ENCODE data around the gene UNC13B. TPM values are rescaled to one million over a fixed set of nuclear protein-coding genes. Genes with fewer than 3 reads are reported as not detected.

UNC13B gene
- total RNA-seq, 5 donors from 2014 or later (not counting 1 experiment from before 2014, with no cell fraction given): 0.45 to 1.2 (median 0.72) TPM

DNA sequence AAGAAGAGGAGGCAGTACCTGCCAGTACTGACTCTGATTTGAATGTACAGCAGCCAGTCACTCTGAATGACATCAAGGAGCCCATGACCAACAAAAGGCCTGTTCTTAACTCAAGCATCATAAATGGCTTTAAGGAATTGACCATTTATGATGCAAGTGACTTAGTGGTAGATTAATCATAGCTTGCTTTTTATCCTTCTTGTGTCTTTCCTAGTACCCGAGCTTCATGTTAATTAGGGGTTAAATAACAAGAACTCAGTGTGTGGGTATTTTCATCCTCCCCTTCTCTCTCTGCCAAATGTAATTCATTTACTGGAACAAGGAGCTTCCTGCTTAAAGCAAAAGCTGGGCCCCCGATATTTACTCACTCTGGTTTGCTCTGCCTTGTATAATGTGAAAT is 146.5 kb downstream of the UNC13B start:
- H3K27me3 ChIP-seq (replicated peaks in 1 of 2; ENCODE audit: control insufficient read depth in 2 of 2, extremely low read depth in 1 of 2, insufficient read depth in 2 of 2, low read length in 1 of 2): no peaks in the 10 kb centered on the region
- H3K4me3 ChIP-seq (ENCODE audit: control insufficient read depth in 1 of 2, extremely low read depth in 1 of 2, low read length in 1 of 2): no peak overlapping the region
- no CpG with 5 or more reads among the region's 2 CpGs for WGBS (ENCODE audit: insufficient coverage)
- H3K9me3 ChIP-seq: no peaks in the 10 kb centered on the region
- Mint-ChIP-seq H3K9me3 (no peaks in the 10 kb centered on the region), H3K4me3 (no peak overlapping the region), H3K36me3 (no peaks in the 10 kb centered on the region), H3K4me1 (no peaks in the 10 kb centered on the region), H3K27ac (no peak overlapping the region), H3K27me3 (peaks cover 21 to 39% of the 10 kb centered on the region in 2 donors)
- DNase-seq (no peak), ATAC-seq (replicated peaks in 1 of 4) (no peak)
- no peaks in the 10 kb centered on the region for H3K36me3 ChIP-seq (ENCODE audit: control insufficient read depth in 2 of 2, extremely low read depth in 1 of 2, insufficient read depth in 1 of 2, low read length in 1 of 2)
- H3K4me1 ChIP-seq (ENCODE audit: control insufficient read depth in 1 of 2, extremely low read depth in 1 of 2, insufficient read depth in 2 of 2, low read length in 2 of 2): no peaks in the 10 kb centered on the region
- H3K27ac ChIP-seq (ENCODE audit: low read length): no peak overlapping the region
- POLR2A ChIA-PET: no interaction called here
- CTCF ChIA-PET: interaction anchor here in 1 of 2 donors (0.6 kb wide), 1 partner anchor 273 kb away, joined by 4 read pairs; no protein-coding TSS in a partner anchor

DNA sequence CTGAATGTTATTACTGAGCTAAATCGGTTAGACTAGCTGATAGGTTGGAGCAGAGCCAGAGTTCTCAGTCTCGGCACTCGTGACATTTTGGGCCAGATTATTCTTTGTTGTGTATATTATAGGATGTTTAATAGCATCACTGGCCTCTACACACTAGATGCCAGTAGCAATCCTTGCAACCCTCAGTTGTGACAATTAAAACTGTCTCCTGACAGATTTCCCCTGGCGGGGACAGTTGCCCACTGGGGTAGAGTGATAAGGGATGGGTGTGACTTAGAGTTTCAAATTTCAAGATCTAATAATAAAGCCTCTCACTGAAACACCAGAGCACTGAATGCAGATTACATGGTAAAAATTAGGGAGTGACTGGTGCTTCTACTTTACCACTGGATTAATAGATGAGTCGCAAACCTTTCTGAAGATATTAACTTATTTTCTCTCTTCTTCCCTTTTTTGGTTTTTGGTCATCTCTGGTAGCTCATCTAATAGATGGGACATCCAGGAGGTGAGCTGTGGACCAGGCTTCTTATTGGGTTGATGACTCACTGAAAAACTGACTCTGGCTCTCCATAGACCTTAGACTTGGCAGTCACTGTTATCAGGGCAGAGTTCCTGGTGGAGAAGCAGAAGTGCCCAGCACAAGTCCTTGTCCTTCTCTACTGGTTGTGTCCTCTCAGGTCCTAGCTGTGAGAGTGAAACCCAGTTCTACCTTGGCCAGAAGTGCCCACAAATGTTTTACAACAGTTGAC is 150.3 kb downstream of the UNC13B start:
- H3K36me3 Mint-ChIP-seq: no peaks in the 10 kb centered on the region
- no peak for DNase-seq
- H3K4me3 Mint-ChIP-seq: no peak overlapping the region
- no CpG with 5 or more reads among the region's 5 CpGs for WGBS (ENCODE audit: insufficient coverage)
- Histone ChIP-seq H3K9me3 (no peaks in the 10 kb centered on the region), H3K36me3 (ENCODE audit: control insufficient read depth in 2 of 2, extremely low read depth in 1 of 2, insufficient read depth in 1 of 2, low read length in 1 of 2) (no peaks in the 10 kb centered on the region), H3K4me1 (ENCODE audit: control insufficient read depth in 1 of 2, extremely low read depth in 1 of 2, insufficient read depth in 2 of 2, low read length in 2 of 2) (no peaks in the 10 kb centered on the region), H3K27me3 (replicated peaks in 1 of 2; ENCODE audit: control insufficient read depth in 2 of 2, extremely low read depth in 1 of 2, insufficient read depth in 2 of 2, low read length in 1 of 2) (no peaks in the 10 kb centered on the region), H3K4me3 (ENCODE audit: control insufficient read depth in 1 of 2, extremely low read depth in 1 of 2, low read length in 1 of 2) (no peak overlapping the region), H3K27ac (ENCODE audit: low read length) (no peak overlapping the region)
- ATAC-seq (replicated peaks in 1 of 4): no peak
- ChIA-PET POLR2A (interaction anchor here in 1 of 2 donors (0.6 kb wide), 1 partner anchor 15 kb away, joined by 3 read pairs; no protein-coding TSS in a partner anchor), CTCF (no interaction called here)
- no peaks in the 10 kb centered on the region for H3K9me3 Mint-ChIP-seq
- H3K27me3 Mint-ChIP-seq: peaks cover 4 to 6% of the 10 kb centered on the region in 2 donors
- no peak overlapping the region for H3K27ac Mint-ChIP-seq
- no peaks in the 10 kb centered on the region for H3K4me1 Mint-ChIP-seq

DNA sequence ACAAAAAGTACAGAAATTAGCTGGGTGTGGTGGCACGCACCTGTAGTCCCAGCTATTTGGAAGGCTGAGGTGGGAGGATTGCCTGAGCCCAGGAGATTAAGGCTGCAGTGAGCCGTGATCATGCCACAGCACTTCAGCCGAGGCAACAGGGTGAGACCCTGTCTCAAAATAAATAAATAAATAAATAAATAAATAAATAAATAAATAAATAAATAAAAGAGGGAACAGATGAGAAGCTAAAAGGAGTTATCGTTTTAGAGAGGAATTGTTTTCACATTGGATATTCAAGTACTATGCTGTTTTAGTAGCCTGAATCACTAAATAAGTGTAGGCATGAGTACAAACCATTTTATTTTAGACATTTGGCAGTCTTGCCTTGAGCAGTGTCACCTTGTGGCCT is 151.7 kb downstream of the UNC13B start:
- H3K4me3 ChIP-seq (ENCODE audit: control insufficient read depth in 1 of 2, extremely low read depth in 1 of 2, low read length in 1 of 2): no peak overlapping the region
- ChIA-PET CTCF (no interaction called here), POLR2A (no interaction called here)
- Mint-ChIP-seq H3K4me1 (no peaks in the 10 kb centered on the region), H3K36me3 (no peaks in the 10 kb centered on the region), H3K27ac (no peak overlapping the region), H3K4me3 (no peak overlapping the region), H3K9me3 (no peaks in the 10 kb centered on the region), H3K27me3 (peaks cover 0 to 4% of the 10 kb centered on the region in 2 donors)
- no peak for DNase-seq
- no peak for ATAC-seq (replicated peaks in 1 of 4)
- H3K9me3 ChIP-seq: no peaks in the 10 kb centered on the region
- H3K36me3 ChIP-seq (ENCODE audit: control insufficient read depth in 2 of 2, extremely low read depth in 1 of 2, insufficient read depth in 1 of 2, low read length in 1 of 2): no peaks in the 10 kb centered on the region
- H3K27ac ChIP-seq (ENCODE audit: low read length): no peak overlapping the region
- WGBS (ENCODE audit: insufficient coverage): 100% methylated on average over 1 of the region's 4 CpGs
- no peaks in the 10 kb centered on the region for H3K4me1 ChIP-seq (ENCODE audit: control insufficient read depth in 1 of 2, extremely low read depth in 1 of 2, insufficient read depth in 2 of 2, low read length in 2 of 2)
- H3K27me3 ChIP-seq (replicated peaks in 1 of 2; ENCODE audit: control insufficient read depth in 2 of 2, extremely low read depth in 1 of 2, insufficient read depth in 2 of 2, low read length in 1 of 2): no peaks in the 10 kb centered on the region

DNA sequence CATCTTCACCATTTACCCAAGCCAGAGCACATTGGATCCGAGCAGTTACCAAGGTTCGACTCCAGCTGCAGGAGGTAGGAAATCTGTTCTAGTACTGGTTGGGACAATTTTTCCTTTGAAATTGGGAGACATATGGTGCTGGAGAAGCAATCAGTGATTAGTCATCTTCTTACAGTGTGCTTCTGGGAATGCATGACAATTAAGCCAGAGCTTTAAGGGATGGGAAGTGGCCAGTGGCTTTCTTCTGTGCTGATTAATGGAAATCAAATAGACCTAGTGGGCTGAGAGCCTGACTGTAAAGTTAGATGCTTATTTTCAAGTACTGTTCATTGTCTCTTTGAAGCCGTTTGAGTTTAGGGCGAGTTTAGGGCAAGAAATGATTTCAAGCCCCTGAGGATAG is 152.1 kb downstream of the UNC13B start:
- 77% methylated on average over 3 of the region's 4 CpGs for WGBS (ENCODE audit: insufficient coverage)
- POLR2A ChIA-PET: no interaction called here
- no peaks in the 10 kb centered on the region for H3K9me3 ChIP-seq
- H3K27me3 ChIP-seq (replicated peaks in 1 of 2; ENCODE audit: control insufficient read depth in 2 of 2, extremely low read depth in 1 of 2, insufficient read depth in 2 of 2, low read length in 1 of 2): no peaks in the 10 kb centered on the region
- ATAC-seq (replicated peaks in 1 of 4) (no peak), DNase-seq (no peak)
- no peak overlapping the region for H3K27ac ChIP-seq (ENCODE audit: low read length)
- Mint-ChIP-seq H3K9me3 (no peaks in the 10 kb centered on the region), H3K4me1 (no peaks in the 10 kb centered on the region), H3K27me3 (peaks cover 0 to 4% of the 10 kb centered on the region in 2 donors), H3K4me3 (no peak overlapping the region), H3K27ac (no peak overlapping the region), H3K36me3 (no peaks in the 10 kb centered on the region)
- no peaks in the 10 kb centered on the region for H3K36me3 ChIP-seq (ENCODE audit: control insufficient read depth in 2 of 2, extremely low read depth in 1 of 2, insufficient read depth in 1 of 2, low read length in 1 of 2)
- H3K4me1 ChIP-seq (ENCODE audit: control insufficient read depth in 1 of 2, extremely low read depth in 1 of 2, insufficient read depth in 2 of 2, low read length in 2 of 2): no peaks in the 10 kb centered on the region
- CTCF ChIA-PET: no interaction called here
- H3K4me3 ChIP-seq (ENCODE audit: control insufficient read depth in 1 of 2, extremely low read depth in 1 of 2, low read length in 1 of 2): no peak overlapping the region

DNA sequence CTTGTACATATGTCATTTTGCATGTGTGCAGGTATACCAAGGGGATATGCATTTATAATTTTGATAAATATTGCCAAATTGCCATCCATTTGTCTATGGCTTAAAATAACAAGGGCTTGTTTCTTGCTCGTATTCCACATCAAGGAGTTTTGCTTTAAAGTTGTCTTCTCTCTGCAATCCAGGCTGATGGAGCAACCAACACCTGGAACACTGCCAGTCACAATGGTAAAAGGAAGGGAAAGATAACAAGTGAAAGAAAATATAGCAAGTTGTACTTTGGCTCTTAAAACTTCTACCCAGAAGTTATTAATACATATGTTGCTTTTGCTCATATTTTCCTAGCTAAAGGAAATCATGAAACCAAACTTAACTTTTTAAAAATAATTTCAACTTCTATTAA is 156.9 kb downstream of the UNC13B start:
- peaks cover 0 to 2% (median 0%) of the 10 kb centered on the region in 3 donors for H3K4me1 Mint-ChIP-seq
- no peaks in the 10 kb centered on the region for H3K9me3 Mint-ChIP-seq
- WGBS (ENCODE audit: insufficient coverage): no CpG with 5 or more reads among the region's 1 CpG
- peaks cover 0 to 2% of the 10 kb centered on the region in 2 donors for H3K27me3 Mint-ChIP-seq
- no peak overlapping the region for H3K4me3 ChIP-seq (ENCODE audit: control insufficient read depth in 1 of 2, extremely low read depth in 1 of 2, low read length in 1 of 2)
- DNase-seq (no peak), ATAC-seq (replicated peaks in 1 of 4) (no peak)
- H3K27ac Mint-ChIP-seq: no peak overlapping the region
- H3K27ac ChIP-seq (ENCODE audit: low read length): no peak overlapping the region
- no peaks in the 10 kb centered on the region for H3K27me3 ChIP-seq (replicated peaks in 1 of 2; ENCODE audit: control insufficient read depth in 2 of 2, extremely low read depth in 1 of 2, insufficient read depth in 2 of 2, low read length in 1 of 2)
- H3K36me3 Mint-ChIP-seq: no peaks in the 10 kb centered on the region
- ChIA-PET POLR2A (no interaction called here), CTCF (no interaction called here)
- no peaks in the 10 kb centered on the region for H3K9me3 ChIP-seq
- H3K4me3 Mint-ChIP-seq: no peak overlapping the region
- H3K36me3 ChIP-seq (ENCODE audit: control insufficient read depth in 2 of 2, extremely low read depth in 1 of 2, insufficient read depth in 1 of 2, low read length in 1 of 2): no peaks in the 10 kb centered on the region
- H3K4me1 ChIP-seq (ENCODE audit: control insufficient read depth in 1 of 2, extremely low read depth in 1 of 2, insufficient read depth in 2 of 2, low read length in 2 of 2): no peaks in the 10 kb centered on the region

DNA sequence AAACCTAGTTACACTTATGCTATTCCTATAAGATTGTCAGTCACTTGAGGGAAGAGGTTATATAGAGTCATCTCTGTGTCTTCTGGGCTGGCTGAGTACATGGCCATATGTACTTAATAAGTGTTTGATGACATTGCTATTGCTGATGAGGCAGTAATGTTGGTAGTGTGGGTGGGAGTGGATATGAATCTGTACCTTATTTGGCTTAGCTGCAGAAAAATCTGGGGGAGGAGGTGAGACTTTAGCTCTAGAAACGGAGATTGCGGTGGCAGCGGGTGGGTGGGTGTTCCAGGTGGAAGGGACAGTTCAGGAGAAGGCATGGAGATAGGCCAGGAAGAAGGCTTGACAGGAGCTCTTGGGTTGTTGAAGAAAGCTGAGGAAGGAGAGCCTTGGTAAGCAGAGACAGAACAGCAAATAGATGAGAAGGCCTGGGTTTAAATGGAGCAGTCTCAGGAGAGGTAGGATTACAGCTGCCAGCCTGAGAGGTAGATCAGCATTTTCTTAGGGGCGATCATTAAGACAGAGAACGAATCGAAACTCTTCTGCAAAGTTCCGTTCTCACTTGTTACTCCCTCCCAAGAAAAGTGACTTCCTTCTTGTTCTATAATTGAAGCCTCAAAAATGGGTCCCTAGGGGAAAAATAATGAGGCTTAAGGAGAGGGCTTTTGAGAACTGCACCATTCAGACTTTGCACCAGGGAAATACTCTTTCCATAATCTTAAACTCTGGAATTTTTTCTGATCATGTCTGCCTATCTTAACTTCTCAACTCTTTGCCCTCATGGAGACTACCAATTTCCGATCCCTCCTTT is 160.5 kb downstream of the UNC13B start:
- no peaks in the 10 kb centered on the region for H3K36me3 Mint-ChIP-seq
- no peak overlapping the region for H3K27ac Mint-ChIP-seq
- POLR2A ChIA-PET: interaction anchor here in 1 of 2 donors (0.6 kb wide), 1 partner anchor 88 kb away, joined by 4 read pairs; no protein-coding TSS in a partner anchor

More for the DNA sequence above, 160.5 kb downstream of the UNC13B start:
- CTCF ChIA-PET: no interaction called here
- Mint-ChIP-seq H3K27me3 (peaks cover 0 to 3% of the 10 kb centered on the region in 2 donors), H3K4me3 (no peak overlapping the region), H3K9me3 (no peaks in the 10 kb centered on the region), H3K4me1 (peaks cover 0 to 2% (median 0%) of the 10 kb centered on the region in 3 donors)
- no peak for ATAC-seq (replicated peaks in 1 of 4)
- Histone ChIP-seq H3K9me3 (no peaks in the 10 kb centered on the region), H3K4me1 (ENCODE audit: control insufficient read depth in 1 of 2, extremely low read depth in 1 of 2, insufficient read depth in 2 of 2, low read length in 2 of 2) (no peaks in the 10 kb centered on the region), H3K4me3 (ENCODE audit: control insufficient read depth in 1 of 2, extremely low read depth in 1 of 2, low read length in 1 of 2) (no peak overlapping the region), H3K27me3 (replicated peaks in 1 of 2; ENCODE audit: control insufficient read depth in 2 of 2, extremely low read depth in 1 of 2, insufficient read depth in 2 of 2, low read length in 1 of 2) (no peaks in the 10 kb centered on the region), H3K36me3 (ENCODE audit: control insufficient read depth in 2 of 2, extremely low read depth in 1 of 2, insufficient read depth in 1 of 2, low read length in 1 of 2) (no peaks in the 10 kb centered on the region), H3K27ac (ENCODE audit: low read length) (no peak overlapping the region)
- no peak for DNase-seq
- WGBS (ENCODE audit: insufficient coverage): 51% methylated on average over 3 of the region's 8 CpGs
